A549 (cell line): Measurements from ENCODE around the gene SMAD6. TPM values are rescaled to one million over a fixed set of nuclear protein-coding genes. Genes with fewer than 3 reads are reported as not detected.
A peak's percentile ranks its signal among the peaks of the same experiment; 100 is the strongest.

Experiments used
- ATAC-seq, 2 experiments: fragments of 200-7000 bp in 1 of 2; fragments of >200 bp in 1 of 2; cut with Nextera tagmentation in 1 of 2; cut with Tn5 transposase in 1 of 2; 3 replicates each; pipeline versions ENCODE4 v1.8.0 to v1.9.1; 2018 to 2020; ENCODE audit warnings: mild to moderate bottlenecking in 1 of 2, moderate library complexity in 1 of 2
- CTCF ChIA-PET: fragments of 300-600 bp; sonication (Branson Sonifier 250); formaldehyde crosslinking; extraction: SDS; loops from one replicate; lab custom pipeline; 2021; ENCODE audit warnings: antibody characterized with exemption, inconsistent platforms; lab: Yijun Ruan, JAX
- POLR2A ChIA-PET: fragments of 350-600 bp; formaldehyde crosslinking; extraction: SDS; loops from one replicate; lab custom pipeline; 2021; ENCODE audit warnings: antibody characterized with exemption, inconsistent platforms; lab: Yijun Ruan, JAX
- DNase-seq, 2 experiments: peaks; one replicate each; pipeline versions ENCODE4 v3.0.0 to v3.0.0-alpha.2; 2011 to 2016; ENCODE audit warnings: low read depth in 1 of 2, low spot score in 1 of 2
- FAIRE-seq: peaks from 2 replicates; lab custom pipeline; 2011; peaks lifted over from hg19 to GRCh38; lab: Jason Lieb, UNC
- H3K27ac ChIP-seq, 2 experiments: fragments of >200 bp; sonication (Bioruptor Twin); formaldehyde crosslinking; 3 replicates each; pipeline ENCODE4 v1.5.1; 2016 to 2017
- H3K4me1 ChIP-seq: fragments of >200 bp; sonication (Bioruptor Twin); formaldehyde crosslinking; 3 replicates; pipeline ENCODE4 v1.6.1; 2016
- H3K4me2 ChIP-seq: fragments of >200 bp; sonication (Bioruptor Twin); formaldehyde crosslinking; 3 replicates; pipeline ENCODE4 v1.6.1; 2016
- H3K4me3 ChIP-seq: fragments of >200 bp; sonication (Bioruptor Twin); formaldehyde crosslinking; 3 replicates; pipeline ENCODE4 v1.5.1; 2016
- H3K9me3 ChIP-seq: fragments of >200 bp; sonication (Bioruptor Twin); formaldehyde crosslinking; 3 replicates; pipeline ENCODE4 v1.6.1; 2016
- ATOH8 ChIP-seq: fragments of 250-450 bp; sonication (Bioruptor Pico); IDR thresholded peaks from 2 replicates; pipeline ENCODE4 v1.5.0; 2020; ENCODE audit warnings: low read depth, mild to moderate bottlenecking, moderate library complexity
- BHLHE40 ChIP-seq: IDR thresholded peaks from 2 replicates; pipeline ENCODE4 v1.6.1; 2012; ENCODE audit warnings: low read depth, low read length, inconsistent platforms
- CEBPB ChIP-seq, 2 experiments: fragments of >200 bp in 1 of 2; sonication (Bioruptor Twin) in 1 of 2; formaldehyde crosslinking in 1 of 2; IDR thresholded peaks; 2 replicates each; pipeline ENCODE4 v1.6.1; 2012 to 2016
- CHD2 ChIP-seq: fragments of 150-350 bp; IDR thresholded peaks from 2 replicates; pipeline ENCODE4 v1.6.1; 2014; ENCODE audit warnings: low read length; ENCODE audit not compliant: partially characterized antibody
- EHF ChIP-seq: fragments of 250-450 bp; sonication (Bioruptor Pico); IDR thresholded peaks from 2 replicates; pipeline ENCODE4 v1.5.0; 2020; ENCODE audit warnings: mild to moderate bottlenecking
- EP300 ChIP-seq, 2 experiments: fragments of >200 bp; sonication (Bioruptor Twin); formaldehyde crosslinking; IDR thresholded peaks; 2 replicates in 1 of 2; 3 replicates in 1 of 2; pipeline ENCODE4 v1.6.1; 2016 to 2017
- FOSL2 ChIP-seq, 2 experiments: fragments of 450-650 bp in 1 of 2; fragments of >200 bp in 1 of 2; sonication (Bioruptor Twin) in 1 of 2; formaldehyde crosslinking; IDR thresholded peaks; 2 replicates each; pipeline versions ENCODE4 v1.5.0 to v1.6.1; 2016 to 2020; ENCODE audit warnings: mild to moderate bottlenecking in 1 of 2, moderate library complexity in 1 of 2
- GATA3 ChIP-seq: IDR thresholded peaks from 2 replicates; pipeline ENCODE4 v1.6.1; 2012; ENCODE audit warnings: borderline replicate concordance
- HEYL ChIP-seq: fragments of 250-450 bp; sonication (Bioruptor Pico); IDR thresholded peaks from 2 replicates; pipeline ENCODE4 v1.8.0; 2021; ENCODE audit warnings: mild to moderate bottlenecking, moderate library complexity
- HOXA7 ChIP-seq: fragments of 250-450 bp; sonication (Bioruptor Pico); IDR thresholded peaks from 2 replicates; pipeline ENCODE4 v1.5.0; 2020; ENCODE audit warnings: mild to moderate bottlenecking, moderate library complexity
- HOXB13 ChIP-seq: fragments of 250-450 bp; sonication (Bioruptor Pico); IDR thresholded peaks from 2 replicates; pipeline ENCODE4 v1.5.0; 2020; ENCODE audit warnings: low read depth, mild to moderate bottlenecking, moderate library complexity
- KDM1A ChIP-seq: fragments of 200-600 bp; sonication (generic); IDR thresholded peaks from 2 replicates; pipeline ENCODE4 v1.6.1; 2016; ENCODE audit warnings: low read depth, mild to moderate bottlenecking
- MYC ChIP-seq: IDR thresholded peaks from 2 replicates; pipeline ENCODE4 v1.6.1; 2012; ENCODE audit warnings: mild to moderate bottlenecking, inconsistent platforms, low read length, improper control_type of control experiment, borderline replicate concordance
- NPAS2 ChIP-seq: fragments of 250-450 bp; sonication (Bioruptor Pico); IDR thresholded peaks from 2 replicates; pipeline ENCODE4 v1.8.0; 2022; ENCODE audit warnings: mild to moderate bottlenecking, moderate library complexity, borderline replicate concordance
- RAD21 ChIP-seq, 2 experiments: fragments of >200 bp in 1 of 2; sonication (Bioruptor Twin) in 1 of 2; formaldehyde crosslinking in 1 of 2; IDR thresholded peaks in 1 of 2; conservative IDR thresholded peaks in 1 of 2; 2 replicates in 1 of 2; 3 replicates in 1 of 2; pipeline ENCODE4 v1.6.1; 2012 to 2018; ENCODE audit warnings: inconsistent platforms in 1 of 2
- RARB ChIP-seq: fragments of 250-450 bp; sonication (Bioruptor Pico); IDR thresholded peaks from 2 replicates; pipeline ENCODE4 v1.8.0; 2021; ENCODE audit warnings: mild to moderate bottlenecking, moderate library complexity
- RCOR1 ChIP-seq: fragments of 150-350 bp; IDR thresholded peaks from 2 replicates; pipeline ENCODE4 v1.6.1; 2014; ENCODE audit warnings: antibody characterized with exemption, low read length, low read depth
- SREBF2 ChIP-seq: fragments of 450-650 bp; IDR thresholded peaks from 2 replicates; pipeline ENCODE4 v1.6.1; 2014; ENCODE audit warnings: mild to moderate bottlenecking, moderate library complexity
- ZFP36 ChIP-seq: fragments of 450-650 bp; IDR thresholded peaks from 2 replicates; pipeline ENCODE4 v1.6.1; 2014; ENCODE audit warnings: borderline replicate concordance; ENCODE audit not compliant: partially characterized antibody
- ZSCAN20 ChIP-seq: fragments of 250-450 bp; sonication (Bioruptor Pico); IDR thresholded peaks from 2 replicates; pipeline ENCODE4 v1.8.0; 2022; ENCODE audit warnings: mild to moderate bottlenecking, moderate library complexity
- whole genome bisulfite sequencing: methylation state at CpG from one replicate; pipeline ENCODE4 v1.1.6; 2017; ENCODE audit errors: missing lambda C conversion rate; 5-methylcytosine and 5-hydroxymethylcytosine counted together
- polyA plus RNA-seq, 4 experiments: library from polyadenylated mRNA; depleted of rRNA in 3 of 4; stranded (reverse); fragments of >200 nt; fragmentation: RNase III in 1 of 4; extraction: RNeasy Plus Mini Kit Qiagen cat#74134 plus additional on column Dnase treatment in 1 of 4; gene quantifications; 2 replicates in 3 of 4; 3 replicates in 1 of 4; pipeline ENCODE4 v1.2.3, GENCODE V29; 2011 to 2017
- TF ChIP-seq, protein P1 (sequence below): IDR thresholded peaks from 2 replicates; pipeline ENCODE4 v1.6.1; 2012; ENCODE audit warnings: low read depth, borderline replicate concordance
- TF ChIP-seq, protein P2 (sequence below): fragments of >200 bp; sonication (Bioruptor Twin); formaldehyde crosslinking; IDR thresholded peaks from 3 replicates; pipeline ENCODE4 v1.6.1; 2016
- TF ChIP-seq, protein P3 (sequence below): fragments of 450-650 bp; IDR thresholded peaks from 2 replicates; pipeline ENCODE4 v1.6.1; 2014; ENCODE audit warnings: antibody characterized with exemption
- TF ChIP-seq, protein P4 (sequence below): fragments of >200 bp; sonication (Bioruptor Twin); formaldehyde crosslinking; IDR thresholded peaks from 2 replicates; pipeline ENCODE4 v1.6.1; 2016

The SMAD6 gene
- polyA plus RNA-seq, 2 of the 4 experiments (the other 2 are of a cell fraction) = 9.6 to 46.6 TPM

- no peak for DNase-seq
- TF ChIP-seq, protein P1, sequence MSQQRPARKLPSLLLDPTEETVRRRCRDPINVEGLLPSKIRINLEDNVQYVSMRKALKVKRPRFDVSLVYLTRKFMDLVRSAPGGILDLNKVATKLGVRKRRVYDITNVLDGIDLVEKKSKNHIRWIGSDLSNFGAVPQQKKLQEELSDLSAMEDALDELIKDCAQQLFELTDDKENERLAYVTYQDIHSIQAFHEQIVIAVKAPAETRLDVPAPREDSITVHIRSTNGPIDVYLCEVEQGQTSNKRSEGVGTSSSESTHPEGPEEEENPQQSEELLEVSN = no peak
- TF ChIP-seq, protein P2, sequence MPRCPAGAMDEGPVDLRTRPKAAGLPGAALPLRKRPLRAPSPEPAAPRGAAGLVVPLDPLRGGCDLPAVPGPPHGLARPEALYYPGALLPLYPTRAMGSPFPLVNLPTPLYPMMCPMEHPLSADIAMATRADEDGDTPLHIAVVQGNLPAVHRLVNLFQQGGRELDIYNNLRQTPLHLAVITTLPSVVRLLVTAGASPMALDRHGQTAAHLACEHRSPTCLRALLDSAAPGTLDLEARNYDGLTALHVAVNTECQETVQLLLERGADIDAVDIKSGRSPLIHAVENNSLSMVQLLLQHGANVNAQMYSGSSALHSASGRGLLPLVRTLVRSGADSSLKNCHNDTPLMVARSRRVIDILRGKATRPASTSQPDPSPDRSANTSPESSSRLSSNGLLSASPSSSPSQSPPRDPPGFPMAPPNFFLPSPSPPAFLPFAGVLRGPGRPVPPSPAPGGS = no peak
- TF ChIP-seq FOSL2 (IDR thresholded peaks at IDR 0.05) (no peak), FOSL2 (CRISPR knock-in tag; IDR thresholded peaks at IDR 0.05) (no peak), HOXB13 (CRISPR knock-in tag) (no peak), RAD21 (conservative IDR thresholded peaks at IDR 0.05 in 1 of 2, IDR thresholded peaks at IDR 0.05 in 1 of 2) (no peak), CEBPB (IDR thresholded peaks at IDR 0.05) (no peak), HEYL (CRISPR knock-in tag) (no peak), NPAS2 (CRISPR knock-in tag) (no peak), BHLHE40 (no peak), RCOR1 (no peak), RARB (no peak)
- H3K4me3 ChIP-seq = no peak overlapping the region
- ChIA-PET CTCF (interaction anchor here (0.5 kb wide), 1 partner anchor 72 kb away, joined by 6 read pairs; no protein-coding TSS in a partner anchor), POLR2A (interaction anchor here (0.7 kb wide), 1 partner anchor 44 kb away, joined by 4 read pairs; no protein-coding TSS in a partner anchor)
- H3K4me2 ChIP-seq = no peak overlapping the region
- no peak overlapping the region for H3K27ac ChIP-seq
- H3K4me1 ChIP-seq = peaks cover 14% of the 10 kb centered on the region
- no peak for FAIRE-seq
- H3K9me3 ChIP-seq = no peaks in the 10 kb centered on the region
- no peak for ATAC-seq
- 91% methylated on average over 20 of the region's 45 CpGs for WGBS
Observed at GRCh38 chr15:66654739-66655375, 47.2 kb upstream of the SMAD6 start.

DNA sequence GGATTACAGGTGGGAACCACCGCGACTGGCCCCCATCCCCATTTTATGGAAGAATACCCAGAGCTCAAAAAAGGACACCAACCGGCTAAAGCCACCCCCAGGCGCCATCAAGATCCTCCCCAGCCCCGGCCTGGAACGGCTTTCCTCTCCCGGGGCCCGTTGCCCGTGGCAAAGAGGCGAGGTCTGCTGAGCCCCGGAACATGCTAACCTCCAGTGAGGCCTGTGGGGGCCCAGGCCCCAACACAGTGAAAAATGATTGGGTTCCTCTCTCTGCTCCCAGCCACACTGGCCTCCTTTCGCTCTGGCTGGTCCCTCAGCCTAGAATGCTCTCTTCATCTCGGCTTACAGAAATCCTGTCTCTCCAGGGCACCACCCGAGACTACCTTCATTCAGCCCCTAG, 46.5 kb upstream of the SMAD6 start:
- POLR2A ChIA-PET = interaction anchor here (0.7 kb wide), 1 partner anchor 43 kb away, joined by 4 read pairs; no protein-coding TSS in a partner anchor
- ATAC-seq = no peak
- CTCF ChIA-PET = interaction anchor here (0.5 to 1.5 kb wide), 2 partner anchors 37 to 73 kb away, joined by 4 to 6 read pairs; no protein-coding TSS in a partner anchor
- Histone ChIP-seq H3K4me3 (no peak overlapping the region), H3K4me1 (peaks cover 8% of the 10 kb centered on the region)
- no peak for TF ChIP-seq FOSL2 (IDR thresholded peaks at IDR 0.05)
- no peak for TF ChIP-seq FOSL2 (CRISPR knock-in tag; IDR thresholded peaks at IDR 0.05)
- no peak for TF ChIP-seq GATA3
- TF ChIP-seq, protein P3, sequence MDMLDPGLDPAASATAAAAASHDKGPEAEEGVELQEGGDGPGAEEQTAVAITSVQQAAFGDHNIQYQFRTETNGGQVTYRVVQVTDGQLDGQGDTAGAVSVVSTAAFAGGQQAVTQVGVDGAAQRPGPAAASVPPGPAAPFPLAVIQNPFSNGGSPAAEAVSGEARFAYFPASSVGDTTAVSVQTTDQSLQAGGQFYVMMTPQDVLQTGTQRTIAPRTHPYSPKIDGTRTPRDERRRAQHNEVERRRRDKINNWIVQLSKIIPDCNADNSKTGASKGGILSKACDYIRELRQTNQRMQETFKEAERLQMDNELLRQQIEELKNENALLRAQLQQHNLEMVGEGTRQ = no peak
- TF ChIP-seq MYC = no peak
- TF ChIP-seq EP300 (IDR thresholded peaks at IDR 0.05) = no peak
- no peak for TF ChIP-seq ATOH8
- TF ChIP-seq CHD2 = no peak
- TF ChIP-seq, all 56 proteins: peak for 0
- DNase-seq (no peak), FAIRE-seq (no peak)
- no peaks in the 10 kb centered on the region for H3K9me3 ChIP-seq
- no peak overlapping the region for H3K4me2 ChIP-seq
- WGBS = 93% methylated on average over 14 of the region's 14 CpGs
- H3K27ac ChIP-seq = no peak overlapping the region

DNA sequence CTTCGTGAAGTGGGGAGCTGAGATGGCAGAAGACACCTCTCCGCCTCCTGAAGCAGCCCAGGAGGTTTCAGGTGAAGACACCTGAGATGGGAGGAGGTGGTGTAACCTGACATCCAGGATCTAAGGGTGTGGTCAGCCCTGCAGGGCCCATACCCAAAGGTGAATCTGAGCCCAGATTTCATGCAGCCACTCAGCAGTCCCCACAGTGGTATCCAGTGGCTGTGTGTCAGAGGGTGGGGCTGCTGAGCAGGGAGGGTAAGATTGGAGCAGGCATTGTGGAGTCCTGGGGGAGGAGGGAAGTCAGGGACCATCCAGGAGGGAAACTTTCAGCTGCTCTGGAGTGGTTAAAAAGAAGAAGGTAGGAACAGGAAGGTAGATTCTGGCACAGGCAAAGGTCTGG, 46.0 kb upstream of the SMAD6 start:
- FAIRE-seq = no peak
- no peak overlapping the region for H3K27ac ChIP-seq
- no peak for DNase-seq
- 91% methylated on average over 2 of the region's 2 CpGs for WGBS
- H3K4me3 ChIP-seq = no peak overlapping the region
- peak in 1 of 2 experiments; percentile 41; a peak in 3 of 6 replicates for ATAC-seq
- ChIA-PET POLR2A (no interaction called here), CTCF (interaction anchor here (1.5 kb wide), 1 partner anchor 37 kb away, joined by 4 read pairs; no protein-coding TSS in a partner anchor)
- peaks cover 3% of the 10 kb centered on the region for H3K4me1 ChIP-seq
- no peak overlapping the region for H3K4me2 ChIP-seq
- no peak for TF ChIP-seq ZSCAN20 (CRISPR knock-in tag)
- TF ChIP-seq SREBF2 = no peak
- TF ChIP-seq RARB = no peak
- no peak for TF ChIP-seq EHF (CRISPR knock-in tag)
- TF ChIP-seq BHLHE40 = no peak
- TF ChIP-seq, protein P2 = no peak
- no peak for TF ChIP-seq MYC
- TF ChIP-seq HOXA7 = no peak
- TF ChIP-seq, protein P4, sequence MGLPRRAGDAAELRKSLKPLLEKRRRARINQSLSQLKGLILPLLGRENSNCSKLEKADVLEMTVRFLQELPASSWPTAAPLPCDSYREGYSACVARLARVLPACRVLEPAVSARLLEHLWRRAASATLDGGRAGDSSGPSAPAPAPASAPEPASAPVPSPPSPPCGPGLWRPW = no peak
- TF ChIP-seq HOXB13 (CRISPR knock-in tag) = no peak
- no peak for TF ChIP-seq CHD2
- TF ChIP-seq KDM1A = no peak
- no peak for TF ChIP-seq GATA3
- no peak for TF ChIP-seq ATOH8
- no peak for TF ChIP-seq ZFP36
- H3K9me3 ChIP-seq = no peaks in the 10 kb centered on the region
